ENCODE measurements around the gene ZBTB39.

DNA sequence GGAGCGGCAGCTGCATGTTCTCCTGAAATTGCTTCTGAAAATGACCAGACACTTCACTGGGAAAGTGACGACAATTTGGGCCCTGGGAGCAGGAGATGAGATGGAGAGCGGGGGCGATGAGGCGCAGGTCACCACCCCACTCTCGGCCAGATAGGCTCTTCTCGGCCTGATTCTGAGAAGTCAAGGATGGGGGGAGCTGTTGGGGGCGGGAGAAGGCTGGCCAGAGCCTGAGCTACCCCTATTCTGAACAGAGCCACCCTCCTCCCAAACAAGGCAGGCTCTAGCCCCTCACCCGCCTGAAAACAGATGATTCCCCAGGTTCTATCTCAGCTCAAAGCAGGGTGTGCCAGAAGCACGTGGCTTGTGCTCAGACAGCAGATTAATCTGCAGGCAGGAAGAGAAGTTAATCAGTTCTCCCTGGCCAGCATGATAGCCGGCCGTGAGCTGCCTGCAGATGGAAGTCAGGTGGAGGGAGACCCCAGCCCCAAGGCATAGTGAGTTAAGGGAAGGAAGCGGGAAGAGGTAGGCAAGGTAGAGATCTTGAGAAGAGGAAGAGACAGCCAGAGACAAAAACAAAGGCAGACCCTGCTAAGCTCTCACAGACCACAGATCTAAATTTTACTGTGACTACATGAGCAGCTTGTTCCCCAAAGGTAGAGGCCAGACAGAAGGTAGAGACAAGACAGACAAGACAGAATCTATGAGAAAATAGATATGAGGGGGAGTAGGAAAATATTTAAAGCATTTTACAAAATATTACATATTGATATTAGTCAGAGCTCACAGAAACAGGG, 20.9 kb upstream of the ZBTB39 start:
- TF ChIP-seq, protein P1, sequence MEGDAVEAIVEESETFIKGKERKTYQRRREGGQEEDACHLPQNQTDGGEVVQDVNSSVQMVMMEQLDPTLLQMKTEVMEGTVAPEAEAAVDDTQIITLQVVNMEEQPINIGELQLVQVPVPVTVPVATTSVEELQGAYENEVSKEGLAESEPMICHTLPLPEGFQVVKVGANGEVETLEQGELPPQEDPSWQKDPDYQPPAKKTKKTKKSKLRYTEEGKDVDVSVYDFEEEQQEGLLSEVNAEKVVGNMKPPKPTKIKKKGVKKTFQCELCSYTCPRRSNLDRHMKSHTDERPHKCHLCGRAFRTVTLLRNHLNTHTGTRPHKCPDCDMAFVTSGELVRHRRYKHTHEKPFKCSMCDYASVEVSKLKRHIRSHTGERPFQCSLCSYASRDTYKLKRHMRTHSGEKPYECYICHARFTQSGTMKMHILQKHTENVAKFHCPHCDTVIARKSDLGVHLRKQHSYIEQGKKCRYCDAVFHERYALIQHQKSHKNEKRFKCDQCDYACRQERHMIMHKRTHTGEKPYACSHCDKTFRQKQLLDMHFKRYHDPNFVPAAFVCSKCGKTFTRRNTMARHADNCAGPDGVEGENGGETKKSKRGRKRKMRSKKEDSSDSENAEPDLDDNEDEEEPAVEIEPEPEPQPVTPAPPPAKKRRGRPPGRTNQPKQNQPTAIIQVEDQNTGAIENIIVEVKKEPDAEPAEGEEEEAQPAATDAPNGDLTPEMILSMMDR (IDR thresholded peaks at IDR 0.05): no peak
- TF ChIP-seq EP300 (IDR thresholded peaks at IDR 0.05): no peak

All from suprapubic skin (tissue), 3 donors.